H1 (cell line): ENCODE data around the gene UMODL1. TPM values are rescaled to one million over a fixed set of nuclear protein-coding genes. Genes with fewer than 3 reads are reported as not detected.

Experiments
- HDAC2 ChIP-seq, 2 experiments: fragments of 300-600 bp in 1 of 2; sonication (generic) in 1 of 2; IDR thresholded peaks; 2 replicates each; pipeline ENCODE4 v1.6.1; 2011 to 2012; ENCODE audit warnings: low read depth in 2 of 2, low read length in 2 of 2, mild to moderate bottlenecking in 2 of 2, moderate library complexity in 2 of 2, borderline replicate concordance in 1 of 2, inconsistent platforms in 1 of 2
- JUN ChIP-seq: IDR thresholded peaks from 2 replicates; pipeline ENCODE4 v1.6.1; 2011; ENCODE audit warnings: low read depth, mild to moderate bottlenecking, improper control_type of control experiment, low read length
- TAF1 ChIP-seq: IDR thresholded peaks from 2 replicates; pipeline ENCODE4 v1.6.1; 2011; ENCODE audit warnings: mild to moderate bottlenecking, low read depth, low read length
- TCF12 ChIP-seq: IDR thresholded peaks from 2 replicates; pipeline ENCODE4 v1.6.1; 2011; ENCODE audit warnings: low read depth, mild to moderate bottlenecking, low read length
- polyA plus RNA-seq, 7 experiments: library from polyadenylated mRNA; depleted of rRNA in 3 of 7; stranded (reverse) in 5 of 7; unstranded in 2 of 7; fragments of >200 nt in 5 of 7; fragments of 200-250 nt in 2 of 7; gene quantifications; 1 replicate in 5 of 7; 2 replicates in 1 of 7; 4 replicates in 1 of 7; pipeline versions ENCODE4 v1.2.1 to v1.2.3, GENCODE V29; 2011 to 2013; ENCODE audit warnings: missing spikeins in 2 of 7, mixed read lengths in 2 of 7
- total RNA-seq: library from RNA; stranded (reverse); fragmentation: NEBNext Ultra II Directional; extraction: Animal tissue kit (Norgen Biotek cat#: 25700); gene quantifications from 2 replicates; pipeline ENCODE4 v1.2.1, GENCODE V29; 2021

Gene UMODL1
- total and polyA plus RNA-seq, 2 of the 8 experiments (the other 6 are each of a cell fraction or from before 2014, with no cell fraction given) = not detected

DNA sequence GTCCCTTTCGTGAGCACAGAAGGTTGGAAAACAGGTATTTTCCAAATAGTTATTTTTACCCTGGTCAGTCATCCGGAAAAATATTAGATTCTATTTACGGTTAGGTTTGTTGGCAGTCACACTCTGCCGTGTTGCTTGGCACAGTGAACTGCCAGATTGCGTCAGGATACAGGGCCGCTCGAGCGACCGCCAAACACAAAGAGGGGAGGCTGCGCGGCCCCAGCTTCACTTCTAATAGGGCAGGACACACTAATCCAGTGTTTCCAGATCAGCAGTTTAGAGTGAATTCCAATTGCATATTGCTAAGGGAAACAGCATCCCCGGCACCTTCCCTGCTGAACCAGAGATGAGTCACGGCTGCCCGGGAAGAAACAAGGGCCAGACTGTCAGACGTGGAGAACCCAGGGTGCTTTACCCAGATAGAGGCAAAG is 22.9 kb downstream of the UMODL1 start (continued):
- no peak for TF ChIP-seq HDAC2 (IDR thresholded peaks at IDR 0.05; ENCODE audit: borderline replicate concordance in 1 of 2, low read depth in 2 of 2, low read length in 2 of 2)
- TF ChIP-seq TAF1 = no peak
- no peak for TF ChIP-seq JUN
- TF ChIP-seq TCF12 = no peak
